Activated CD4-positive, alpha-beta T cell treated with anti-CD3 and anti-CD28 coated beads, Interleukin-2, amount 10 ng/mL, durations not matched to agents 7 days and 5 days (primary cell): ENCODE data around the gene EEF1AKMT3. TPM values are rescaled to one million over a fixed set of nuclear protein-coding genes. Genes with fewer than 3 reads are reported as not detected.

Source experiments
- CTCF ChIA-PET: fragments of 350-600 bp; sonication (Branson Sonifier 250); formaldehyde crosslinking; loops from one replicate; lab custom pipeline; 2021; ENCODE audit warnings: antibody characterized with exemption; lab: Charles Lee
- POLR2A ChIA-PET: fragments of 350-600 bp; sonication (Branson Sonifier 250); formaldehyde crosslinking; loops from one replicate; lab custom pipeline; 2021; ENCODE audit warnings: antibody characterized with exemption; lab: Charles Lee
- DNase-seq: peaks from one replicate; pipeline ENCODE4 v3.0.0-alpha.2; 2020
- H3K27ac Mint-ChIP-seq: one replicate; pipeline ENCODE4 v1.8.0; 2021; ENCODE audit warnings: mild to moderate bottlenecking, moderate library complexity, mixed read lengths
- H3K27me3 Mint-ChIP-seq: one replicate; pipeline ENCODE4 v1.8.0; 2021; ENCODE audit warnings: mixed read lengths
- H3K36me3 Mint-ChIP-seq: one replicate; pipeline ENCODE4 v1.8.0; 2021; ENCODE audit warnings: low read depth, mixed read lengths
- H3K4me1 Mint-ChIP-seq: one replicate; pipeline ENCODE4 v1.8.0; 2021; ENCODE audit warnings: mixed read lengths
- H3K4me3 Mint-ChIP-seq: one replicate; pipeline ENCODE4 v1.8.0; 2021; ENCODE audit warnings: mild to moderate bottlenecking, moderate library complexity, mixed read lengths
- H3K9me3 Mint-ChIP-seq: one replicate; pipeline ENCODE4 v1.8.0; 2021; ENCODE audit warnings: mixed read lengths
- total RNA-seq, 2 experiments: library from RNA; stranded (reverse); gene quantifications; one replicate each; pipeline ENCODE4 v1.2.3, GENCODE V29; 2021

EEF1AKMT3 gene
- total RNA-seq, 2 experiments from 2014 or later = 2.8 to 3.0 TPM

DNA sequence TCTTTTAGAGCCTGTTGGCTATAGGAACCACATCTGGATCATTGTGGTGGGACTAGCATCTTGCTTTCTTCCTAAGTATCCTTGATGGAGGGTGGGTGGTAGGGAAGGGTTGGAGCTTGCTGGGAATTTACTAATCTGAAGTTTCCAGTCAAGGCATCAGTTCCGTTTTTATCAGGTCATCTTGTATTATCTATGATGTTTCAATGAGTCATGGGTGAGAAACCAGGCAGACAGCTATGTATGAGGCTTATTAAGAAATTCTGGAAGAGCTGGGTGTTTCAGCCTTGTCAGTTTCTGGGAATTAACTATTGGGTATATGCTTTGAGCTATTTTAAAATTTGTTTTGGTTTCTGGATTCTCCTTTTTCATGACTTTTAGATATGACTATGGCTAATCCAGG is 21.5 kb downstream of the EEF1AKMT3 start:
- peaks cover 46% of the 10 kb centered on the region for H3K36me3 Mint-ChIP-seq
- H3K4me1 Mint-ChIP-seq = peaks cover 4% of the 10 kb centered on the region
- H3K4me3 Mint-ChIP-seq = no peak overlapping the region
- no peaks in the 10 kb centered on the region for H3K9me3 Mint-ChIP-seq
- no peak overlapping the region for H3K27ac Mint-ChIP-seq
- ChIA-PET CTCF (interaction anchor here (0.7 to 3.1 kb wide), 5 partner anchors 8 to 180 kb away, joined by 3 to 14 read pairs (median 3); partner anchors contain the start of gene TSFM), POLR2A (no interaction called here)
- DNase-seq = no peak
- no peaks in the 10 kb centered on the region for H3K27me3 Mint-ChIP-seq

DNA sequence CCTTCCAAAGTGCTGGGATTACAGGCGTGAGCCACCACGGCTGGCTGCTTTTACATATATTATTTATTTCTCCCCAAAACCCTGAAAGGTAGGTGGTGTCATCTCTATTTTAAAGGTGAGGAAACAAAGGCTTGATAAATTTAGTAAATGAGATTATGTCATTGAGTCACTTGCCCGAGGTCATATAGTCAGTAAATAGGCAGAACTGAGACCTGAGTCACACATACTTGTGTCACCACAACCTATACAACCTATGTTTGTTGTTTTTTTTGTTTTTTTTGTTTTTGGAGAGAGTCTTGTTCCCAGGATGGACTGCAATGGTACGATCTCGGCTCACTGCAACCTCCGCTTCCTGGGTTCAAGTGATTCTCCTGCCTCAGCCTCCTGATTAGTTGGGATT is 22.9 kb downstream of the EEF1AKMT3 start:
- H3K4me1 Mint-ChIP-seq = peaks cover 4% of the 10 kb centered on the region
- DNase-seq = no peak
- no peaks in the 10 kb centered on the region for H3K27me3 Mint-ChIP-seq
- H3K36me3 Mint-ChIP-seq = peaks cover 43% of the 10 kb centered on the region
- ChIA-PET POLR2A (no interaction called here), CTCF (interaction anchor here (2.7 kb wide), 1 partner anchor 8 kb away, joined by 7 read pairs; no protein-coding TSS in a partner anchor)
- no peak overlapping the region for H3K27ac Mint-ChIP-seq
- no peak overlapping the region for H3K4me3 Mint-ChIP-seq
- H3K9me3 Mint-ChIP-seq = no peaks in the 10 kb centered on the region

DNA sequence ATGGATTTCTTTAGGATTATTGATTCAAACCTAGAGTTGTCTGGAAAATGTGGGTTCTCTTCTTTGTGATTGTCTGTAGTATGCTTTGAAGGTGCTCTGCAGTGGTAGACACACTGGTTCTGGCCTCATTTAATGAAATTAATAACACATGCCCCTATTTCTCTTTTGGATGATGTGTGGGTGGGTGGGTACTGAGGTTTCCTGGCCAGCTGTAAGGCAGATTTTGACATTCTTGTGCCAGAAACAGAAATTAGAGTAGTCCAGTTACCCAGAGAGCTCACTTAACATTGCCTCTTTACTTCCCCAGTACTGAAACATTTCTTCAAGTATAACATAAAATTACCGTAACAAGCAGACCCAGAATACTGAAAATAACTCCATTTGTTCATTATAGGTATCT is 24.6 kb downstream of the EEF1AKMT3 start:
- ChIA-PET POLR2A (no interaction called here), CTCF (interaction anchor here (1.6 to 2.7 kb wide), 3 partner anchors 10 to 16 kb away, joined by 3 to 9 read pairs (median 7); partner anchors contain the start of gene TSFM)
- no peaks in the 10 kb centered on the region for H3K9me3 Mint-ChIP-seq
- no peak overlapping the region for H3K4me3 Mint-ChIP-seq
- no peak for DNase-seq
- H3K27me3 Mint-ChIP-seq = no peaks in the 10 kb centered on the region
- H3K27ac Mint-ChIP-seq = no peak overlapping the region
- H3K4me1 Mint-ChIP-seq = peaks cover 3% of the 10 kb centered on the region
- peaks cover 41% of the 10 kb centered on the region for H3K36me3 Mint-ChIP-seq

DNA sequence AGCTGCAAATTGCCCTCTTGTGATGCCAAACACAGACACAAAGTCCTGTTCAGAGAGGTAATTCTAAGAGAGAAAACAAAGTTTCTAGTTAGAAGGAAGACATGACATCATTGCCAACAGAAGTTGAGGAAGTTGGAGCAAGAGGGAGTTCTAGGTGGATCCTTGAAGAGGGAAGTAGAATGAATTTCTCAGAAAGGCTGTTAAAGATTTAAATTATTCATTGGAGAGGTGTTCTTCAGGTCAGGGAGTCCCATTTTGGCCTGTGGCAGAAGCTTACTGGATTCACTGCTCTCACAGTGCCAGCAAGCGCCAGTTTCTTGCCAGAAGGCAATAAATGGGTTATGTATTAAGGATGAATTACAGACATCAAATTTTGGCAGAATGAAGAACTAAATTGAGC is 25.5 kb downstream of the EEF1AKMT3 start:
- peaks cover 35% of the 10 kb centered on the region for H3K36me3 Mint-ChIP-seq
- no peak for DNase-seq
- no peak overlapping the region for H3K27ac Mint-ChIP-seq
- CTCF ChIA-PET = interaction anchor here (1.8 to 2.7 kb wide), 3 partner anchors 11 to 16 kb away, joined by 5 to 9 read pairs (median 7); partner anchors contain the start of gene TSFM
- H3K4me3 Mint-ChIP-seq = no peak overlapping the region
- no peaks in the 10 kb centered on the region for H3K9me3 Mint-ChIP-seq
- POLR2A ChIA-PET = no interaction called here
- H3K27me3 Mint-ChIP-seq = no peaks in the 10 kb centered on the region
- peaks cover 1% of the 10 kb centered on the region for H3K4me1 Mint-ChIP-seq

DNA sequence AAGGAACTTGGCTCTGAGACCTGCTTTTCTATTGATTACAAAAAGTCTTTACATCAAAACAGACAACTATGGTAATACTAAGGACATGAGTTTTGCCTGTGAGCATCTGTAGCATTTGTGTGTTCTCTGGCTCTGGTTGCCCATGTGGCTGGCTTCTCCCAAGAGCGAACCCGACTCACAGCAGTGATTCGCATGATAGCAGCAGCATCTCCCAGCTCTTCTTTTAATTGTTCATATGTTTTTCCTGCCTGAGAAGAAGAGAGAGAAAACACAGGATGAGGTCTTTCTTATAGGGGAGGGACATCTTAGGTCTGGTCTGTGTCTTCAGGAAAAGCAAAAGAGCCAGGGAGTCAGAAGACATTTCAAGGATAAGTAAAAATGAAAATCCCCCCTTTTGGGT is 28.6 kb downstream of the EEF1AKMT3 start:
- H3K27ac Mint-ChIP-seq = no peak overlapping the region
- POLR2A ChIA-PET = no interaction called here

DNA sequence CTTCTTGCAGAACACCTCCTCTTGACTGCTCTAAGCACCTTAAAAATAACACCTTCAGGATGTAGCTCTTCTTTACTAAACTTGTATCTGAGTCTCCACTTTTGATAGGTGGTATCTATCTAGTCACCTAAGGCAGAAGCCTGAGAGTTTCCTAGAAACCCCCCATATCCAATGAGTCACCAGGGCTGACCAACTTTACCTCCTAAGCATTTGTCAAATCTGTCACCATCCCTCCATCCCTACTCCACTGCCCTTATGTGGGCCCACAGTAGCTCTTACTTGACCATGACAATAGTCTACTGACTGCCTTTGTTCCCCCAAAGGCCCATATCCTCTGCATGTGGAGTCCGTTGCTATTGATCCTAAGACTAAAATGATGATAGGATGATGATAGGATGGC is 30.2 kb downstream of the EEF1AKMT3 start:
- CTCF ChIA-PET = interaction anchor here (1.2 to 3.1 kb wide), 12 partner anchors 9 to 102 kb away, joined by 3 to 27 read pairs (median 6); partner anchors contain the start of genes AVIL and TSFM
- Mint-ChIP-seq H3K27ac (no peak overlapping the region), H3K4me1 (no peaks in the 10 kb centered on the region), H3K9me3 (no peaks in the 10 kb centered on the region), H3K36me3 (peaks cover 5% of the 10 kb centered on the region), H3K27me3 (no peaks in the 10 kb centered on the region), H3K4me3 (no peak overlapping the region)
- no peak for DNase-seq
- POLR2A ChIA-PET = no interaction called here

More for the DNA sequence above, 28.6 kb downstream of the EEF1AKMT3 start:
- no peaks in the 10 kb centered on the region for H3K9me3 Mint-ChIP-seq
- CTCF ChIA-PET = interaction anchor here (1.0 to 3.1 kb wide), 4 partner anchors 8 to 104 kb away, joined by 3 to 27 read pairs (median 4); no protein-coding TSS in a partner anchor
- no peak for DNase-seq
- H3K27me3 Mint-ChIP-seq = no peaks in the 10 kb centered on the region
- no peaks in the 10 kb centered on the region for H3K4me1 Mint-ChIP-seq
- peaks cover 17% of the 10 kb centered on the region for H3K36me3 Mint-ChIP-seq
- no peak overlapping the region for H3K4me3 Mint-ChIP-seq

DNA sequence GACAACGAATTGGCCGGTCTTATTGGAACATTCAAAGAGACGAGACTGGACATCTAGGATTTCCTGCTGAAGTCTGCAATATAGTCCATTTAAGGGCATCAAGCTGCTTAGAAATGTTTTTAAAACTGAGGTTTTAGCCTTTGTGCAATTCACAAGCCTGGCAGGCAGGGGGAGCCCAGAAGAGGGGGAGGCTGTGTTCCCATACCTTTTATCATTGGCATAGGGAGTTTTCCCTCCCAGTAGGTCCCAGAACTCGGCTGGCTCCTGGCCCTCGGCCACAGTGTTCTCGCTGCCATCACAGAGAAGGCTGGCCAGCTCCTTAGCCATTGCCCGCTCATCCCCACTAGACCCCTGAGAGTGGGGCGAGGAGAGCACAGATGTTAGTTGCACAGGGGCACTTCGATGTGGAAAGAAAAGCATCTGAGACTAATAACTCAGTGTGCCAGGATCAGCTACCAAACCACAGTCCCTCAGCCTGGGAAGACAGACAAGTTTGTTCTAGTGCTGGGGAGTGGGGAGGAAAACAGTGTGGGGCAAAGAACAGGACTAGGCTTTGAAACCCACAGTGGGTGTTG is 31.0 kb downstream of the EEF1AKMT3 start:
- Mint-ChIP-seq H3K4me3 (no peak overlapping the region), H3K27ac (no peak overlapping the region), H3K27me3 (no peaks in the 10 kb centered on the region), H3K9me3 (no peaks in the 10 kb centered on the region), H3K4me1 (no peaks in the 10 kb centered on the region), H3K36me3 (peaks cover 5% of the 10 kb centered on the region)
- DNase-seq = peak; percentile 51
- CTCF ChIA-PET = interaction anchor here (0.9 to 3.1 kb wide), 13 partner anchors 9 to 101 kb away, joined by 3 to 27 read pairs (median 6); partner anchors contain the start of genes AVIL and TSFM
- POLR2A ChIA-PET = no interaction called here

DNA sequence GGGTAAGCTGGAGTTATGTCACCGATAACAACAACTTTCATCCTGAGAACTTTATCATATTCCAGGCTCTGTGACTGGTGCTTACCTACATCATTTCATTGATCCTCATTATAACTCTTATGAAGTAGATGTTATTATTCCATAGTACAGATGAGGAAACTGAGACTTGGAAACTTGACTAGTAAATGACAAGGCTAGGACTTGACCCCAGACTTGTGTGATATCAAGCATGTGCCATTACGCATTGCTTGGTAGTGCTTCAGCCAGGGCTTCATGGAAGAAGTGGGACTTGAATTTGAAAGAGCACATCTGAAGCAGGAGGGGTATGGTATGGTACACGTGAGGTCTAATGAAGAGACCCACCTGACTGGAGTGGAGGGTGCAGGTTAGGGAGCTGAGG is 34.3 kb downstream of the EEF1AKMT3 start:
- H3K36me3 Mint-ChIP-seq = peaks cover 3% of the 10 kb centered on the region
- H3K27ac Mint-ChIP-seq = no peak overlapping the region
- H3K27me3 Mint-ChIP-seq = no peaks in the 10 kb centered on the region
- no peaks in the 10 kb centered on the region for H3K4me1 Mint-ChIP-seq
- DNase-seq = no peak
- ChIA-PET CTCF (interaction anchor here (0.6 to 1.5 kb wide), 3 partner anchors 11 to 100 kb away, joined by 3 to 4 read pairs (median 3); partner anchors contain the start of gene AVIL), POLR2A (no interaction called here)
- H3K9me3 Mint-ChIP-seq = no peaks in the 10 kb centered on the region
- no peak overlapping the region for H3K4me3 Mint-ChIP-seq

DNA sequence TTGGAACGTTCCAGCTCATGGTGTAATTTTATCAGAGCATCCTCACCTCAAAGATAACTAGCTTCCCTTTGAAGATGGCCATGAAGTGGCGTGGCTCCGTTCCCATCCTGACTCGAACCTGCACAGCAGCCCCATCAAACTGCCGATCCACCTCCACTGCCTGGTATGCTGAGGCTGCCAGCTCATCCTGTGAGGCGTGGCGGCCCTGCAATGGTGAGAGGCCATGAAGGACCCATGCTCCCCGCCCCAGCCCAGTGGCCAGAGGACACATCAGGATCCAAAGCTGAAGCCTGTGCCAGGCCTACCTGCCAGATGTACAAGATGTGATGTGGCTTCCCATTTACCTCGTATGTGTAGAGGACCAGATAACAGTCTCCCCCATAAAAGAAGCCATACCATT is 34.9 kb downstream of the EEF1AKMT3 start:
- Mint-ChIP-seq H3K36me3 (peaks cover 3% of the 10 kb centered on the region), H3K9me3 (no peaks in the 10 kb centered on the region), H3K27ac (no peak overlapping the region), H3K4me3 (no peak overlapping the region), H3K27me3 (no peaks in the 10 kb centered on the region), H3K4me1 (no peaks in the 10 kb centered on the region)
- no peak for DNase-seq
- ChIA-PET CTCF (interaction anchor here (0.6 to 1.5 kb wide), 3 partner anchors 11 to 100 kb away, joined by 3 to 4 read pairs (median 3); partner anchors contain the start of gene AVIL), POLR2A (no interaction called here)

DNA sequence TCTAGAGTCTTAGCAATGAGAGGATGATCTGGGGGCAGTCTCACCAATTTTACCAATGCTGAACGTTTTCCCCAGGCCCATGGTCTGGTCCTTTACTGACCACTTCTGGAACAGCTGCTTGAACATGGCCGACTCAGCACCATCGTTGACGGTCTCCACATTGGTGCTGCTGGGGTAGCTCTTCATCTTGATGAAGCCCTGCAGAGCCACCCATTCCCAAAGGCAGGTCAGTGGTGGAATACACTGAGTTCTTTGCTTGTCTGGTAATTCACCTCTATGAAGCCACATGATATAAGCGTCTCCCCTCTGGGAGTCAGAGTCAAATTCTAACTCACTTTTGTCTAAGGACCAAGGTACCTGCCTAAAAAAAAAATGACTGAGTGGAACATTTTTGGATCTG is 35.9 kb downstream of the EEF1AKMT3 start:
- POLR2A ChIA-PET = no interaction called here
- no peaks in the 10 kb centered on the region for H3K27me3 Mint-ChIP-seq
- no peaks in the 10 kb centered on the region for H3K9me3 Mint-ChIP-seq
- peaks cover 3% of the 10 kb centered on the region for H3K36me3 Mint-ChIP-seq
- no peaks in the 10 kb centered on the region for H3K4me1 Mint-ChIP-seq
- H3K4me3 Mint-ChIP-seq = no peak overlapping the region
- CTCF ChIA-PET = interaction anchor here (0.7 to 1.6 kb wide), 4 partner anchors 10 to 95 kb away, joined by 3 to 5 read pairs (median 3); partner anchors contain the start of gene AVIL
- DNase-seq = no peak
- H3K27ac Mint-ChIP-seq = no peak overlapping the region

DNA sequence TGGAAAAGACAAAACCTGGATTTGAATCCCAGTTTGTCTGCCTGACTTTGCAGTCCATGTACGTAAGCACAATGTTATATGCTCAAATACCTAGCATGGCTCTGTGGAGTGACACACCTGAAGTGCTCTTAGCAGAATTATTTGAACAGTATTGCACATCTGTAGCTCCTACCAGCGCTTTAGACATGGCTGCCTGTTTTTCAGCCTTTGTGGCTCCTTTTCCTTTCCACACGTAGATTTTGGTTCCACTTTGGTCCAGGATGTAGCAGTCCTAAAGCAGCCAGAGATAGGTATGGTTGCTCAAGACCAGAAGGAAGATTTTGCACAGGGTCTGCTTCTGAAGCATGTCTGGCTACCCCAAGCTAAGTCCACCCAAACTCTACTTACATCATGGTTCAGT is 37.0 kb downstream of the EEF1AKMT3 start:
- DNase-seq = no peak
- ChIA-PET POLR2A (no interaction called here), CTCF (interaction anchor here (1.6 kb wide), 1 partner anchor 94 kb away, joined by 3 read pairs; no protein-coding TSS in a partner anchor)
- no peaks in the 10 kb centered on the region for H3K9me3 Mint-ChIP-seq
- no peaks in the 10 kb centered on the region for H3K4me1 Mint-ChIP-seq
- no peak overlapping the region for H3K27ac Mint-ChIP-seq
- no peak overlapping the region for H3K4me3 Mint-ChIP-seq
- peaks cover 3% of the 10 kb centered on the region for H3K36me3 Mint-ChIP-seq
- H3K27me3 Mint-ChIP-seq = no peaks in the 10 kb centered on the region

DNA sequence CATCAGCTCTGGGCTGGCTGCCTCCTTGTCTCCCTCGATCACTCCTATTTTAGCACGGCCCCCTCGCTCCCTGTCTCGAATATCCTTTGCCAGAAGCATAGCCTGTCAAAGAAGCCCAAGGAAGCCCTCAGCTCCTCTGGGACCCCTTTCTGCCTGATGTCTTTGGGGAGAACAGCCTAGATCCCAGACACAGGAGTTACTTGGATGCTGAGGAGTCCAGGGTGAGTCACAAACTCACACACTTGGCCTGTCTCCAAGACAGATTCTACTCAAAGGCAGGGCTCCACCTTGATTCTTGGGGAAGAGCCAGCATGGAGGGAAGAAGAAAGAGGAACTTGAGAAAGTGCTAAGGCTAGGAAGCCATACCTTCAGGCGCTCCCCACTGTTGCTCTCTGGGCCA is 38.0 kb downstream of the EEF1AKMT3 start:
- no peaks in the 10 kb centered on the region for H3K4me1 Mint-ChIP-seq
- no peaks in the 10 kb centered on the region for H3K9me3 Mint-ChIP-seq
- no peak for DNase-seq
- ChIA-PET CTCF (interaction anchor here (1.0 to 1.6 kb wide), 5 partner anchors 10 to 76 kb away, joined by 3 to 4 read pairs (median 3); no protein-coding TSS in a partner anchor), POLR2A (no interaction called here)
- no peak overlapping the region for H3K4me3 Mint-ChIP-seq
- no peak overlapping the region for H3K27ac Mint-ChIP-seq
- H3K36me3 Mint-ChIP-seq = peaks cover 3% of the 10 kb centered on the region
- H3K27me3 Mint-ChIP-seq = no peaks in the 10 kb centered on the region
